Measurements from ENCODE around the gene CLSTN2.

DNA sequence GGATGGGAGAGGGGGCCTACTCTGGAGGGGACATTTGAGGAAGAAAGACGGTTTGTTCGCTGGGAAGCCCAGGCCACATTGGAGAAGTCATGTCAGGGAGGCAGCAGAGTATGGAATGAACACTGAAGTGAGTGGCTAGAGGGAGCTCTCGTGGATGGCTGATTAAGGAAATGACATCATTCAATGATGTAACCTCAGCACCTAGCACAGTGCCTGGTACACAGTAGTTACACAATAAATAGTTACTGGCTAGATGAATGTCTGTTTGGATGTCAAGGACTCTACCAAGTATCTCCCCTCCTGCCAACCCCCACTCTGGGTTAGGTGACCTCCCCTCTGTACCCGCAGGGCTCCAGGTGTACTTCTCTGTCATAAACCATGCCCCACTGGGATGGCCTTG lies 121.1 kb downstream of the CLSTN2 start:
- TF ChIP-seq SP1 (IDR thresholded peaks at IDR 0.05) (no peak), BHLHE40 (IDR thresholded peaks at IDR 0.05; ENCODE audit: borderline replicate concordance) (no peak)

Data from HEK293T (cell line).